Astrocyte (in vitro differentiated cells and primary cell): Measurements from ENCODE around the gene B4GALT7. TPM values are rescaled to one million over a fixed set of nuclear protein-coding genes. Genes with fewer than 3 reads are reported as not detected.

ENCODE experiments used
- DNase-seq: peaks from one replicate; pipeline ENCODE4 v3.0.0-alpha.2; 2010; ENCODE audit warnings: low read depth
- FAIRE-seq: peaks from 2 replicates; lab custom pipeline; 2011; peaks lifted over from hg19 to GRCh38; lab: Jason Lieb, UNC
- H2AFZ ChIP-seq: 2 replicates; pipeline ENCODE4 v1.6.0; 2012; ENCODE audit warnings: low read depth, low read length, inconsistent platforms
- H3K27ac ChIP-seq: 2 replicates; pipeline ENCODE4 v1.5.1; 2011; ENCODE audit warnings: low read depth, low read length, inconsistent platforms
- H3K27me3 ChIP-seq: 2 replicates; pipeline ENCODE4 v1.6.0; 2011; ENCODE audit warnings: low read length, inconsistent platforms; ENCODE audit not compliant: insufficient read depth
- H3K36me3 ChIP-seq: 2 replicates; pipeline ENCODE4 v1.5.1; 2011; ENCODE audit warnings: low read length, inconsistent platforms; ENCODE audit not compliant: insufficient read depth
- H3K4me1 ChIP-seq: 2 replicates; pipeline ENCODE4 v1.5.1; 2011; ENCODE audit warnings: low read length, inconsistent platforms; ENCODE audit not compliant: insufficient read depth
- H3K4me2 ChIP-seq: 2 replicates; pipeline ENCODE4 v1.6.0; 2012; ENCODE audit warnings: low read length, inconsistent platforms
- H3K4me3 ChIP-seq: 2 replicates; pipeline ENCODE4 v1.5.1; 2011; ENCODE audit warnings: low read depth, mild to moderate bottlenecking, low read length, inconsistent platforms; ENCODE audit not compliant: insufficient read depth
- H3K79me2 ChIP-seq: 2 replicates; pipeline ENCODE4 v1.6.0; 2012; ENCODE audit warnings: mild to moderate bottlenecking, low read length, inconsistent platforms; ENCODE audit not compliant: insufficient read depth
- H3K9ac ChIP-seq: 2 replicates; pipeline ENCODE4 v1.6.0; 2012; ENCODE audit warnings: mild to moderate bottlenecking, low read length, inconsistent platforms
- H3K9me3 ChIP-seq: 2 replicates; pipeline ENCODE4 v1.5.1; 2012; ENCODE audit warnings: low read depth, mild to moderate bottlenecking, low read length, inconsistent platforms; ENCODE audit not compliant: insufficient read depth
- H4K20me1 ChIP-seq: 2 replicates; pipeline ENCODE4 v1.6.0; 2012; ENCODE audit warnings: low read length, inconsistent platforms; ENCODE audit not compliant: insufficient read depth
- H3K27ac Mint-ChIP-seq: one replicate; pipeline ENCODE4 v1.8.0; 2021; ENCODE audit warnings: mild to moderate bottlenecking, mixed read lengths; ENCODE audit not compliant: unreplicated experiment
- H3K27me3 Mint-ChIP-seq: one replicate; pipeline ENCODE4 v1.8.0; 2021; ENCODE audit warnings: low read depth, mixed read lengths; ENCODE audit not compliant: unreplicated experiment
- H3K36me3 Mint-ChIP-seq: one replicate; pipeline ENCODE4 v1.8.0; 2021; ENCODE audit warnings: low read depth, mixed read lengths; ENCODE audit not compliant: unreplicated experiment
- H3K4me1 Mint-ChIP-seq: one replicate; pipeline ENCODE4 v1.8.0; 2021; ENCODE audit warnings: low read depth, mixed read lengths; ENCODE audit not compliant: unreplicated experiment
- H3K4me3 Mint-ChIP-seq: one replicate; pipeline ENCODE4 v1.8.0; 2021; ENCODE audit warnings: mild to moderate bottlenecking, moderate library complexity, mixed read lengths; ENCODE audit not compliant: unreplicated experiment
- H3K9me3 Mint-ChIP-seq: one replicate; pipeline ENCODE4 v1.8.0; 2021; ENCODE audit warnings: mild to moderate bottlenecking, mixed read lengths; ENCODE audit not compliant: unreplicated experiment
- CTCF ChIP-seq: IDR thresholded peaks from 2 replicates; pipeline ENCODE4 v1.5.1; 2011; ENCODE audit warnings: low read depth, mild to moderate bottlenecking, inconsistent platforms, low read length, moderate library complexity; ENCODE audit not compliant: insufficient read depth
- EZH2 ChIP-seq: IDR thresholded peaks from 2 replicates; pipeline ENCODE4 v1.6.1; 2012; ENCODE audit warnings: mild to moderate bottlenecking, low read length, inconsistent platforms; ENCODE audit not compliant: insufficient read depth
- total RNA-seq: library from RNA; stranded (reverse); gene quantifications from 2 replicates; pipeline ENCODE4 v1.2.1, GENCODE V29; 2021

B4GALT7 gene
- total RNA-seq, 1 donor from 2014 or later = 35.0 TPM

GRCh38 chr5:177575488-177575887, 24.4 kb upstream of the B4GALT7 start:
- no peak overlapping the region for H2AFZ ChIP-seq
- H3K27ac Mint-ChIP-seq = no peak overlapping the region
- peaks cover 2% of the 10 kb centered on the region for H3K9me3 Mint-ChIP-seq
- peaks cover 26% of the 10 kb centered on the region for H3K27me3 Mint-ChIP-seq
- FAIRE-seq (no peak), DNase-seq (no peak)
- no peaks in the 10 kb centered on the region for H3K36me3 ChIP-seq
- H3K36me3 Mint-ChIP-seq = no peaks in the 10 kb centered on the region
- TF ChIP-seq EZH2 (no peak), CTCF (no peak)
- H3K4me3 Mint-ChIP-seq = no peak overlapping the region
- no peak overlapping the region for H3K4me2 ChIP-seq
- no peak overlapping the region for H3K9ac ChIP-seq
- H3K4me3 ChIP-seq = no peak overlapping the region
- no peak overlapping the region for H3K27ac ChIP-seq
- no peaks in the 10 kb centered on the region for H4K20me1 ChIP-seq
- no peaks in the 10 kb centered on the region for H3K4me1 Mint-ChIP-seq
- H3K4me1 ChIP-seq = no peaks in the 10 kb centered on the region
- H3K27me3 ChIP-seq = peaks cover 2% of the 10 kb centered on the region
- H3K79me2 ChIP-seq = no peaks in the 10 kb centered on the region
- no peaks in the 10 kb centered on the region for H3K9me3 ChIP-seq

GRCh38 chr5:177576169-177576568, 23.8 kb upstream of the B4GALT7 start:
- H3K27me3 Mint-ChIP-seq = peaks cover 28% of the 10 kb centered on the region
- no peak overlapping the region for H3K9ac ChIP-seq
- no peaks in the 10 kb centered on the region for H3K36me3 ChIP-seq
- H3K4me1 ChIP-seq = no peaks in the 10 kb centered on the region
- no peak overlapping the region for H3K27ac Mint-ChIP-seq
- no peaks in the 10 kb centered on the region for H3K9me3 ChIP-seq
- no peak for TF ChIP-seq CTCF
- TF ChIP-seq EZH2 = no peak
- FAIRE-seq (no peak), DNase-seq (no peak)
- no peaks in the 10 kb centered on the region for H3K79me2 ChIP-seq
- H3K9me3 Mint-ChIP-seq = peaks cover 2% of the 10 kb centered on the region
- H3K4me1 Mint-ChIP-seq = no peaks in the 10 kb centered on the region
- H3K36me3 Mint-ChIP-seq = no peaks in the 10 kb centered on the region
- no peak overlapping the region for H3K4me3 ChIP-seq
- no peak overlapping the region for H3K4me2 ChIP-seq
- H3K4me3 Mint-ChIP-seq = no peak overlapping the region
- no peaks in the 10 kb centered on the region for H4K20me1 ChIP-seq
- no peak overlapping the region for H3K27ac ChIP-seq
- peaks cover 2% of the 10 kb centered on the region for H3K27me3 ChIP-seq
- no peak overlapping the region for H2AFZ ChIP-seq

- Mint-ChIP-seq H3K9me3 (peaks cover 2% of the 10 kb centered on the region), H3K36me3 (no peaks in the 10 kb centered on the region), H3K27me3 (peaks cover 26% of the 10 kb centered on the region), H3K27ac (no peak overlapping the region), H3K4me1 (no peaks in the 10 kb centered on the region), H3K4me3 (no peak overlapping the region)
- no peak overlapping the region for H2AFZ ChIP-seq
- no peak overlapping the region for H3K27ac ChIP-seq
- H3K4me2 ChIP-seq = no peak overlapping the region
- DNase-seq = no peak
- no peak overlapping the region for H3K4me3 ChIP-seq
- peaks cover 2% of the 10 kb centered on the region for H3K27me3 ChIP-seq
- H3K9ac ChIP-seq = no peak overlapping the region
- no peaks in the 10 kb centered on the region for H3K4me1 ChIP-seq
- no peaks in the 10 kb centered on the region for H4K20me1 ChIP-seq
- H3K9me3 ChIP-seq = no peaks in the 10 kb centered on the region
- no peaks in the 10 kb centered on the region for H3K79me2 ChIP-seq
- TF ChIP-seq CTCF (no peak), EZH2 (no peak)
- no peaks in the 10 kb centered on the region for H3K36me3 ChIP-seq
- FAIRE-seq = no peak
These were observed 21.6 kb upstream of the B4GALT7 start for GRCh38 chr5:177578316-177578715.
